ENCODE measurements around the gene PRAME. TPM values are rescaled to one million over a fixed set of nuclear protein-coding genes. Genes with fewer than 3 reads are reported as not detected.

The PRAME gene
- total and polyA plus RNA-seq, 2 of the 13 experiments (the other 11 are each of a cell fraction or from before 2014, with no cell fraction given) = 0.11 to 0.83 TPM

GRCh38 chr22:22520020-22520656, 38.9 kb downstream of the PRAME start, which contains the start of gene ZNF280A (continued):
- TF ChIP-seq PAXIP1 (CRISPR knock-in tag; conservative IDR thresholded peaks at IDR 0.05) (peak; percentile 7; the same call in 1 of the 2 replicates), CCAR2 (optimal IDR thresholded peaks at IDR 0.05; ENCODE audit: low read depth, low read length) (no peak), DR1 (CRISPR knock-in tag; IDR thresholded peaks at IDR 0.05) (peak; percentile 61), ZNF20 (CRISPR knock-in tag; IDR thresholded peaks at IDR 0.05) (no peak), ELF4 (CRISPR knock-in tag; IDR thresholded peaks at IDR 0.05; ENCODE audit: borderline replicate concordance) (no peak), IRF1 (CRISPR knock-in tag; IDR thresholded peaks at IDR 0.05; ENCODE audit: low read depth) (no peak), ZMYM2 (CRISPR knock-in tag; IDR thresholded peaks at IDR 0.05) (no peak), NFKB2 (CRISPR knock-in tag; IDR thresholded peaks at IDR 0.05; ENCODE audit: borderline replicate concordance) (no peak), ZEB1 (IDR thresholded peaks at IDR 0.05; ENCODE audit: insufficient replicate concordance, low read depth) (no peak), SAP130 (CRISPR knock-in tag; IDR thresholded peaks at IDR 0.05; ENCODE audit: low read depth) (0 out of 2 replicates have a peak, but pooled peaks have one; percentile 9), ZNF207 (IDR thresholded peaks at IDR 0.05; ENCODE audit: borderline replicate concordance) (no peak), TBP (CRISPR knock-in tag; IDR thresholded peaks at IDR 0.05) (no peak), TAF1 (CRISPR knock-in tag; IDR thresholded peaks at IDR 0.05) (peak; percentile 76; the same call in 1 of the 2 replicates), PTBP1 (IDR thresholded peaks at IDR 0.05; ENCODE audit: low read depth, low read length, poor library complexity, severe bottlenecking) (no peak), HOXD1 (CRISPR knock-in tag; IDR thresholded peaks at IDR 0.05) (no peak), BRCA1 (CRISPR knock-in tag; IDR thresholded peaks at IDR 0.05) (no peak), LCORL (IDR thresholded peaks at IDR 0.05) (peak; percentile 85), LCORL (CRISPR knock-in tag; IDR thresholded peaks at IDR 0.05) (no peak), BCL3 (CRISPR knock-in tag; IDR thresholded peaks at IDR 0.05) (no peak), PLRG1 (conservative IDR thresholded peaks at IDR 0.05) (no peak), ZBTB3 (CRISPR knock-in tag; IDR thresholded peaks at IDR 0.05; ENCODE audit: borderline replicate concordance, low read depth) (no peak), SMC3 (IDR thresholded peaks at IDR 0.05; ENCODE audit: low read length) (no peak), NR2F1 (CRISPR knock-in tag; IDR thresholded peaks at IDR 0.05) (no peak), HCFC1 (IDR thresholded peaks at IDR 0.05; ENCODE audit: low read depth, low read length) (no peak), MATR3 (CRISPR knock-in tag; IDR thresholded peaks at IDR 0.05) (no peak), MNT (IDR thresholded peaks at IDR 0.05) (no peak)

Measured in HepG2 (cell line).